Nephron progenitor cell (in vitro differentiated cells): ENCODE results near the gene PKD1L1.

ENCODE experiments used
- DNase-seq: peaks from one replicate; pipeline ENCODE4 v3.0.0; 2021
- H3K27ac Mint-ChIP-seq: 2 replicates; pipeline ENCODE4 v1.8.0; 2021; ENCODE audit warnings: mild to moderate bottlenecking, moderate library complexity, mixed read lengths
- H3K27me3 Mint-ChIP-seq: 2 replicates; pipeline ENCODE4 v1.8.0; 2021; ENCODE audit warnings: mild to moderate bottlenecking, low read depth, mixed read lengths; ENCODE audit not compliant: poor library complexity
- H3K36me3 Mint-ChIP-seq: 2 replicates; pipeline ENCODE4 v1.8.0; 2021; ENCODE audit warnings: low read depth, mixed read lengths
- H3K4me1 Mint-ChIP-seq: 2 replicates; pipeline ENCODE4 v1.8.0; 2021; ENCODE audit warnings: mixed read lengths
- H3K4me3 Mint-ChIP-seq: 2 replicates; pipeline ENCODE4 v1.8.0; 2021; ENCODE audit warnings: mild to moderate bottlenecking, moderate library complexity, mixed read lengths
- H3K9me3 Mint-ChIP-seq: 2 replicates; pipeline ENCODE4 v1.8.0; 2021; ENCODE audit warnings: mild to moderate bottlenecking, moderate library complexity, mixed read lengths
- CTCF ChIP-seq: fragments of 200-600 bp; sonication (generic); IDR thresholded peaks from 2 replicates; pipeline ENCODE4 v1.5.0; 2021; ENCODE audit warnings: antibody characterized with exemption

PKD1L1 gene

GRCh38 chr7:47826754-47827153, 121.5 kb downstream of the PKD1L1 start:
- no peak for DNase-seq
- H3K36me3 Mint-ChIP-seq, result no peaks in the 10 kb centered on the region
- H3K27ac Mint-ChIP-seq, result no peak overlapping the region
- peaks cover 15% of the 10 kb centered on the region for H3K4me1 Mint-ChIP-seq
- no peak for TF ChIP-seq CTCF
- no peak overlapping the region for H3K4me3 Mint-ChIP-seq
- peaks cover 13% of the 10 kb centered on the region for H3K27me3 Mint-ChIP-seq
- no peaks in the 10 kb centered on the region for H3K9me3 Mint-ChIP-seq

GRCh38 chr7:47819607-47819920, 128.7 kb downstream of the PKD1L1 start:
- TF ChIP-seq CTCF, result no peak
- H3K9me3 Mint-ChIP-seq, result no peaks in the 10 kb centered on the region
- no peak overlapping the region for H3K4me3 Mint-ChIP-seq
- no peaks in the 10 kb centered on the region for H3K36me3 Mint-ChIP-seq
- H3K27me3 Mint-ChIP-seq, result peaks cover 14% of the 10 kb centered on the region
- DNase-seq, result no peak
- H3K27ac Mint-ChIP-seq, result no peak overlapping the region
- peaks cover 33% of the 10 kb centered on the region for H3K4me1 Mint-ChIP-seq

- Mint-ChIP-seq H3K27me3 (peaks cover 14% of the 10 kb centered on the region), H3K36me3 (no peaks in the 10 kb centered on the region), H3K4me1 (peaks cover 33% of the 10 kb centered on the region), H3K27ac (no peak overlapping the region), H3K9me3 (no peaks in the 10 kb centered on the region), H3K4me3 (no peak overlapping the region)
- peak; percentile 79 for DNase-seq
- peak; percentile 95 for TF ChIP-seq CTCF
Measured at GRCh38 chr7:47818796-47819606, 129.3 kb downstream of the PKD1L1 start.

GRCh38 chr7:47817917-47818316, 130.3 kb downstream of the PKD1L1 start:
- no peaks in the 10 kb centered on the region for H3K36me3 Mint-ChIP-seq
- no peaks in the 10 kb centered on the region for H3K9me3 Mint-ChIP-seq
- H3K4me1 Mint-ChIP-seq, result peaks cover 33% of the 10 kb centered on the region
- H3K27ac Mint-ChIP-seq, result no peak overlapping the region
- H3K4me3 Mint-ChIP-seq, result no peak overlapping the region
- DNase-seq, result no peak
- H3K27me3 Mint-ChIP-seq, result peaks cover 15% of the 10 kb centered on the region
- TF ChIP-seq CTCF, result no peak

- TF ChIP-seq CTCF, result no peak
Measured at GRCh38 chr7:47816647-47817046, 131.6 kb downstream of the PKD1L1 start.

GRCh38 chr7:47815867-47816266, 132.4 kb downstream of the PKD1L1 start:
- H3K9me3 Mint-ChIP-seq, result no peaks in the 10 kb centered on the region
- no peak overlapping the region for H3K4me3 Mint-ChIP-seq
- DNase-seq, result no peak
- peaks cover 33% of the 10 kb centered on the region for H3K4me1 Mint-ChIP-seq
- no peaks in the 10 kb centered on the region for H3K36me3 Mint-ChIP-seq
- no peak for TF ChIP-seq CTCF
- no peak overlapping the region for H3K27ac Mint-ChIP-seq
- H3K27me3 Mint-ChIP-seq, result peaks cover 11% of the 10 kb centered on the region

More at GRCh38 chr7:47816647-47817046, 131.6 kb downstream of the PKD1L1 start:
- Mint-ChIP-seq H3K4me1 (peaks cover 33% of the 10 kb centered on the region), H3K27ac (no peak overlapping the region), H3K4me3 (no peak overlapping the region), H3K9me3 (no peaks in the 10 kb centered on the region), H3K27me3 (peaks cover 13% of the 10 kb centered on the region), H3K36me3 (no peaks in the 10 kb centered on the region)
- DNase-seq, result no peak
